ENCODE results near the gene FBXL17.

GRCh38 chr5:107894361-107894760 is 487.5 kb downstream of the FBXL17 start:
- TF ChIP-seq CTCF (IDR thresholded peaks at IDR 0.05): no peak
- no peak for TF ChIP-seq POLR2A (IDR thresholded peaks at IDR 0.05)

Measured in breast epithelium (tissue), 3 donors.